T-helper 17 cell (primary cell): ENCODE data around the gene ETS1. TPM values are rescaled to one million over a fixed set of nuclear protein-coding genes. Genes with fewer than 3 reads are reported as not detected.

Source experiments
- ATAC-seq: fragments of 150-1000 bp; cut with Tn5 transposase; 2 replicates; pipeline ENCODE4 v1.10.0; 2021; ENCODE audit warnings: mild to moderate bottlenecking, moderate library complexity
- DNase-seq, 3 donors: peaks; one replicate each; pipeline versions ENCODE4 v3.0.0 to v3.0.0-alpha.2; 2020 to 2021
- H3K9me3 ChIP-seq: one replicate; pipeline ENCODE4 v1.7.0; 2013; ENCODE audit warnings: low read length, mild to moderate bottlenecking; ENCODE audit not compliant: control insufficient read depth, poor library complexity, severe bottlenecking
- H3K27ac Mint-ChIP-seq: one replicate; pipeline ENCODE4 v1.8.0; 2022; ENCODE audit warnings: mild to moderate bottlenecking, moderate library complexity, mixed read lengths
- H3K27me3 Mint-ChIP-seq: one replicate; pipeline ENCODE4 v1.8.0; 2022; ENCODE audit warnings: mixed read lengths
- H3K36me3 Mint-ChIP-seq: one replicate; pipeline ENCODE4 v1.8.0; 2022; ENCODE audit warnings: low read depth, mixed read lengths
- H3K4me1 Mint-ChIP-seq: one replicate; pipeline ENCODE4 v1.8.0; 2022; ENCODE audit warnings: mild to moderate bottlenecking, mixed read lengths
- H3K4me3 Mint-ChIP-seq: one replicate; pipeline ENCODE4 v1.8.0; 2022; ENCODE audit warnings: mild to moderate bottlenecking, moderate library complexity, mixed read lengths
- total RNA-seq, 4 donors: library from RNA in 2 of 4; stranded (reverse) in 2 of 4; gene quantifications; one replicate each; pipeline ENCODE4 v1.2.3 and lab custom pipeline; 2022 to 2026

The ETS1 gene
- total RNA-seq, 2 donors from 2014 or later: 670 to 745 TPM

- Mint-ChIP-seq H3K4me3 (no peak overlapping the region), H3K36me3 (no peaks in the 10 kb centered on the region)
Observed at GRCh38 chr11:128581561-128582272, 5.6 kb downstream of the ETS1 start.

GRCh38 chr11:128580612-128581011 is 6.7 kb downstream of the ETS1 start:
- Mint-ChIP-seq H3K4me1 (peaks cover 21% of the 10 kb centered on the region), H3K36me3 (no peaks in the 10 kb centered on the region), H3K27me3 (peaks cover 5% of the 10 kb centered on the region), H3K27ac (peak overlapping the region; percentile 35), H3K4me3 (peak overlapping the region; percentile 28)
- no peak for DNase-seq
- H3K9me3 ChIP-seq: no peaks in the 10 kb centered on the region
- no peak for ATAC-seq

More at GRCh38 chr11:128581561-128582272, 5.6 kb downstream of the ETS1 start:
- Mint-ChIP-seq H3K4me1 (peaks cover 25% of the 10 kb centered on the region), H3K27me3 (peaks cover 10% of the 10 kb centered on the region), H3K27ac (no peak overlapping the region)
- no peaks in the 10 kb centered on the region for H3K9me3 ChIP-seq
- ATAC-seq (no peak), DNase-seq (no peak)

GRCh38 chr11:128579798-128580504 is 7.4 kb downstream of the ETS1 start:
- DNase-seq (no peak), ATAC-seq (peak; percentile 73)
- Mint-ChIP-seq H3K4me3 (no peak overlapping the region), H3K4me1 (peaks cover 26% of the 10 kb centered on the region), H3K27ac (peak overlapping the region; percentile 35), H3K27me3 (peaks cover 5% of the 10 kb centered on the region), H3K36me3 (no peaks in the 10 kb centered on the region)
- no peaks in the 10 kb centered on the region for H3K9me3 ChIP-seq

GRCh38 chr11:128576555-128576954 is 10.8 kb downstream of the ETS1 start:
- no peaks in the 10 kb centered on the region for H3K9me3 ChIP-seq
- DNase-seq (no peak), ATAC-seq (no peak)
- Mint-ChIP-seq H3K4me1 (peaks cover 27% of the 10 kb centered on the region), H3K4me3 (no peak overlapping the region), H3K27me3 (no peaks in the 10 kb centered on the region), H3K27ac (no peak overlapping the region), H3K36me3 (no peaks in the 10 kb centered on the region)

GRCh38 chr11:128575961-128576350 is 11.4 kb downstream of the ETS1 start:
- Mint-ChIP-seq H3K36me3 (no peaks in the 10 kb centered on the region), H3K27ac (no peak overlapping the region), H3K27me3 (no peaks in the 10 kb centered on the region), H3K4me3 (no peak overlapping the region), H3K4me1 (peaks cover 27% of the 10 kb centered on the region)
- no peak for DNase-seq
- ATAC-seq: peak; percentile 23
- H3K9me3 ChIP-seq: no peaks in the 10 kb centered on the region

- H3K27ac Mint-ChIP-seq: no peak overlapping the region
- peaks cover 23% of the 10 kb centered on the region for H3K4me1 Mint-ChIP-seq
- ATAC-seq (peak; percentile 41), DNase-seq (no peak)
- H3K36me3 Mint-ChIP-seq: no peaks in the 10 kb centered on the region
- peak overlapping the region; percentile 21 for H3K4me3 Mint-ChIP-seq
- no peaks in the 10 kb centered on the region for H3K9me3 ChIP-seq
- H3K27me3 Mint-ChIP-seq: no peaks in the 10 kb centered on the region
Observed at GRCh38 chr11:128575174-128575960, 12.0 kb downstream of the ETS1 start.

GRCh38 chr11:128574576-128575011 is 12.8 kb downstream of the ETS1 start:
- no peaks in the 10 kb centered on the region for H3K9me3 ChIP-seq
- no peak overlapping the region for H3K27ac Mint-ChIP-seq
- H3K4me1 Mint-ChIP-seq: peaks cover 15% of the 10 kb centered on the region
- H3K4me3 Mint-ChIP-seq: no peak overlapping the region
- H3K36me3 Mint-ChIP-seq: no peaks in the 10 kb centered on the region
- H3K27me3 Mint-ChIP-seq: no peaks in the 10 kb centered on the region
- ATAC-seq (no peak), DNase-seq (no peak)

GRCh38 chr11:128573638-128574037 is 13.7 kb downstream of the ETS1 start:
- H3K9me3 ChIP-seq: no peaks in the 10 kb centered on the region
- no peaks in the 10 kb centered on the region for H3K36me3 Mint-ChIP-seq
- H3K27ac Mint-ChIP-seq: no peak overlapping the region
- H3K27me3 Mint-ChIP-seq: no peaks in the 10 kb centered on the region
- H3K4me3 Mint-ChIP-seq: no peak overlapping the region
- ATAC-seq (no peak), DNase-seq (no peak)
- peaks cover 15% of the 10 kb centered on the region for H3K4me1 Mint-ChIP-seq

- DNase-seq: no peak
- H3K9me3 ChIP-seq: no peaks in the 10 kb centered on the region
- Mint-ChIP-seq H3K27me3 (no peaks in the 10 kb centered on the region), H3K36me3 (no peaks in the 10 kb centered on the region), H3K27ac (no peak overlapping the region), H3K4me3 (no peak overlapping the region), H3K4me1 (peaks cover 15% of the 10 kb centered on the region)
- ATAC-seq: no peak
Observed at GRCh38 chr11:128572965-128573364, 14.4 kb downstream of the ETS1 start.

GRCh38 chr11:128570632-128571031 is 16.7 kb downstream of the ETS1 start:
- Mint-ChIP-seq H3K36me3 (no peaks in the 10 kb centered on the region), H3K4me1 (peaks cover 12% of the 10 kb centered on the region), H3K27ac (no peak overlapping the region), H3K4me3 (no peak overlapping the region), H3K27me3 (no peaks in the 10 kb centered on the region)
- H3K9me3 ChIP-seq: no peaks in the 10 kb centered on the region
- no peak for DNase-seq
- no peak for ATAC-seq

GRCh38 chr11:128569291-128569690 is 18.1 kb downstream of the ETS1 start:
- H3K9me3 ChIP-seq: no peaks in the 10 kb centered on the region
- H3K4me1 Mint-ChIP-seq: peaks cover 2% of the 10 kb centered on the region
- no peak overlapping the region for H3K27ac Mint-ChIP-seq
- no peak for DNase-seq
- no peak overlapping the region for H3K4me3 Mint-ChIP-seq
- H3K36me3 Mint-ChIP-seq: no peaks in the 10 kb centered on the region
- ATAC-seq: no peak
- H3K27me3 Mint-ChIP-seq: no peaks in the 10 kb centered on the region

GRCh38 chr11:128568166-128568778 is 19.1 kb downstream of the ETS1 start:
- Mint-ChIP-seq H3K27ac (no peak overlapping the region), H3K36me3 (no peaks in the 10 kb centered on the region), H3K27me3 (no peaks in the 10 kb centered on the region), H3K4me3 (no peak overlapping the region), H3K4me1 (peaks cover 7% of the 10 kb centered on the region)
- no peaks in the 10 kb centered on the region for H3K9me3 ChIP-seq
- DNase-seq (no peak), ATAC-seq (no peak)

- no peak overlapping the region for H3K27ac Mint-ChIP-seq
- H3K4me1 Mint-ChIP-seq: peaks cover 7% of the 10 kb centered on the region
Observed at GRCh38 chr11:128567130-128567529, 20.2 kb downstream of the ETS1 start.

More at GRCh38 chr11:128567130-128567529, 20.2 kb downstream of the ETS1 start:
- Mint-ChIP-seq H3K27me3 (no peaks in the 10 kb centered on the region), H3K4me3 (no peak overlapping the region), H3K36me3 (no peaks in the 10 kb centered on the region)
- H3K9me3 ChIP-seq: no peaks in the 10 kb centered on the region
- DNase-seq (no peak), ATAC-seq (no peak)
